HG03066 (cell line): ENCODE measurements around the gene PAPPA2.

Source experiments
- ATAC-seq: cut with Tn5 transposase; IDR thresholded peaks from one replicate; pipeline ENCODE4 v1.9.1; 2021; ENCODE audit warnings: low read depth; ENCODE audit not compliant: unreplicated experiment

PAPPA2 gene

DNA sequence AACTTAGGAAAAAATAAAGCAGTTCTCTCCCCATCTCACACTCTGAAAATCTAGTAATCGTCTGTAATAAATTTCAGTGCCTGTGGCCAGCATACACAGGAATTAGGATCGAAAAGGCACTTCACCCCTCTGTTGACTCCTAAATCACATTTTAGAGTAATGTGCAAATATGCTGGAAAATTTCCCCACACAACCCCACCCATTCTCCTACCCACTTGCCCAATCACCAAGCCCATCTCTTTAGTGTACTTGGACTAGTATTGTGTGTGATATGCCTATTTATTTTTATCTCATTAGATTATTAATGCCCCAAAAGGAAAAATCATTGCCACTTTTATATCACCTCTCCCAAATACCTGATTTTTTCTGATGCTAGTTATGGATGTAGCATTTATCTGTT lies 378.3 kb downstream of the PAPPA2 start:
- no peak for ATAC-seq

- no peak for ATAC-seq
These were observed 380.6 kb downstream of the PAPPA2 start for GRCh38 chr1:176843352-176844297.

DNA sequence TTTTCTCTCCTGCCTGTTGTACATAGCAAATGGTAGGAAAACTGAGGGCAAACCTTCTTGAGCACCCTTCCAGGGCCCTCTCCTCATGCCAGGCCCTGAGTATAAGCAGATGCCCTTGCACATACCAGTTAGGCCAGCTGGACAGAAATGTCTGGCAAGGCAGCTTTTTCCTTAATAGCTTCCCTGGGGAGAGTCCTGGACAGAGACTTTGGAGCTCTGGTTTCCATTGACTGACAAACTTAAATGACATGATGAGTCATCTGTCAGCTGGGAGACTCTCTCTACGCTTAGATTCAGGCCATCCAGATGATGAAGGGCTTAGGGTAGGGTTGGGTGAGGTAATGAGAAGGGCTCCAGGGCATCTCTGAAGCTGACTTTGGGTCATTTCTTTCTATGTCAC lies 384.1 kb downstream of the PAPPA2 start:
- no peak for ATAC-seq

DNA sequence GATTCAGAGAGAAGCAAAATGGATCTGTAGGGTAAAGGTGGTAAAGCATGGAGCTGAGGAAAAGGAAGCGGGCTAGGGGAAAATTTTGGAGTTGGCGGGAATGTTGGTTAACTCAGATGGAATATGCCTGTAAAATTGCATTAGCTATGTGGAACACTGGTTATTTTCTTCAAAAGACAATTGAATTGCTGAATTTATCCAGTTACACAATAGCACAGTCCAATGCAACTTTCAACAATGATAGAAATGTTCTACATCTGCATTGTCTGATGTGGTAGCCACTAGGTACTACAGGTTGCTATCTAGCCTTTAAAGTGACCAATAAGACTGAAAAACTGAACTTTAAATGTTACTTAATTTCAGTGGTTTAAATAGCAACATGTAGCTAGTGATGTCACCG lies 386.3 kb downstream of the PAPPA2 start:
- no peak for ATAC-seq

- ATAC-seq, result no peak
These were observed 387.9 kb downstream of the PAPPA2 start for GRCh38 chr1:176850871-176851270.

DNA sequence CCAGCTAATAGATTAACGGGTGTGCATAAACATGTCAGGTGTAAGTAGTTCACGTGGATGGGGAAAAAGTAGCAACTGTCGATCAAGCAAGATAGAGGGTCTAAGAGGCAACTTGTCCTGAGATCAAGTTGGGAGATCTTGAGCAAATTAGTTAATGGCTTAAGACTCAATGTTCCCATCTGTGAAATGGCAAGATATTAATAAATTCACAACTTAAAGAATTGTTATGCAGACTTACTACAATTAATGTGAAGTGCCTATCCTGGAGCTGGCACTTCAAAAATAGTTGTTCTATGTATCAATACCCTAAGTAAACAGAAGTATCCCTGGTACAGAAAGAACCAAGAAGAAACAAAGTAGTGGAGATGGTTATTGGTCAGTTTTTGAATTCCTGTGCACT lies 389.1 kb downstream of the PAPPA2 start:
- ATAC-seq, result no peak

DNA sequence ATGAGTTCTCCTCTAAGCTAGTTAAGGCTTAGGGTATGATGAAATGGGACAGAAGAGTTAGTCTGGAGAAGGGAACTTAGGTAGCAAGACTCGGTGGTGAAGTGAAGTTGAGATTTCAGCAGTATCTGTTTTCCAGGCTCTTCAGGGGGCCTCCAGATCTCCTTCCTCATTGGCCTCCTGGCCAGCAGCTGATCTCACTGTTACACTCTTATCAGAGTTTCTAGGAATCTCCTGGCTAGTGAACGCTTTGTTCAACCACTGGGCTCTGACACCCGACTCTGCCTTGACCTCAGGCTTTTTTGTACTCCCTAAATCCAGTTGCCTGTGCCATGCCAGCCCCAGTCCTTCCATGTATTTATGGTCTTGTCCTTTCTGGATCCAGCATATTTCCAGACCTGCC lies 390.5 kb downstream of the PAPPA2 start:
- ATAC-seq, result no peak

DNA sequence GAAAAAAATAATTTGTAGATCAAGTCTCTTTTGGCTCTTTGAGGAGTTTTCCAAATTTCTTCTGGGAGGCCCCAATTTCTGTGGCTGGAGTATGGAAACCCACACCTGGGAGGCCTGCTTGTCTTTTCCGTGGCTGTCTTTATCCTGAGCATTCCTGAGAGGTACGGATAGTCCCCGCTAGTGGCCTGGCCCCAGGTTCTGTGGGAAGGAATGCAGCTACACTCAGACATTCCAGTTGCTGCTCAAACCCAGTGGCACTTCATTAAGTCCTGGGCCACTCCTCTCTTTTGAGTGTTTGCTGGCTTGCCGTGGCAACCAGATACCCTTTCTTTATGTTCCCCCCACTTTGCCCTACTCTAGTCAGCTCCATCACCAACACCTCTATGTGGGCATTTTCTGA lies 391.1 kb downstream of the PAPPA2 start:
- ATAC-seq, result no peak

DNA sequence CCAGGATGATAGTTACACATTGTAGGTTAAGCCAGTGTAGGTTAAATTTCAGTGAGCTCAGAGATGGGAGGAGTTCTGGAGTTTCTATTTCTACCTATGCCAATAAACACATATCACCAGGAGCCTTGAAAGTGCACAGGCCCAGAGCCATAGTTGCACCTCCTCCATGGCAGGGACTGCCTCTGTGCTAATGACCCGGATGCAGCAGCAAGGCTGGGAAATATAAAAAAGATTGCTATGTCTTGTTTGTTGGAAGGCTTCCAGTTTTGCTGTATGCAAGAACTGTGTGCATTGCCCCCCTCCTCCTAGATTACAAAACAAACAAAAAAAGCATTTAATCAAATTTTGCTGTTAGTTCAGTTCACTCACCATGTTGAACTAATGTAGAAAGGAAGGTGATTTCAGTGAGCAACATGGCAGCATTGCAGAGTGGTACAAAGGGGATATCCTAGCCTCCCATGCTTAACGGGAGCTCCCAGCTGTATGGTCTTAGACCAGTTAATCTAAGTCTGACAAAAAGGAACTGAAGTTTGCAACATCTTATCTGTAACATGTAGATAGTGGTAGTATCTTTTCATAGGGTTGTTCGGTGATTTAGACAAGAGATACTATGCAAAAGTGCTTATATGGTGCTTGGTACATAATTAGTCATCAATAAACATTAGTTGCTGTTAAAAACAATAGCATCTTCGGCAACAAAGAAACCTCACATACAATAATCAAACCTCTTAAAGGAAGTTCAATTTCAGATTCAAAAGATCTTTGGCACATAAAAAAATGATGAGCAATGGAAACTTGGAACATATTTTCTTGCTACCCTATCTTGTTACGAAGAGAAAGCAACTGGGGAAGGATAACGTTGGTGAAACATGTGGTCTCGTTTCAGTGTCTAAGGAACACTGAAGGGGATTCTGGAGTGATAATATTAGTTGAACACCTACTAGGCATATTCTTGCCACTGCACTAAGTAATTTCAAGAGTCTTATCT lies 392.1 kb downstream of the PAPPA2 start:
- no peak for ATAC-seq

GRCh38 chr1:176857632-176858031 lies 394.7 kb downstream of the PAPPA2 start:
- ATAC-seq, result no peak

GRCh38 chr1:176858433-176858916 lies 395.5 kb downstream of the PAPPA2 start:
- ATAC-seq, result no peak

DNA sequence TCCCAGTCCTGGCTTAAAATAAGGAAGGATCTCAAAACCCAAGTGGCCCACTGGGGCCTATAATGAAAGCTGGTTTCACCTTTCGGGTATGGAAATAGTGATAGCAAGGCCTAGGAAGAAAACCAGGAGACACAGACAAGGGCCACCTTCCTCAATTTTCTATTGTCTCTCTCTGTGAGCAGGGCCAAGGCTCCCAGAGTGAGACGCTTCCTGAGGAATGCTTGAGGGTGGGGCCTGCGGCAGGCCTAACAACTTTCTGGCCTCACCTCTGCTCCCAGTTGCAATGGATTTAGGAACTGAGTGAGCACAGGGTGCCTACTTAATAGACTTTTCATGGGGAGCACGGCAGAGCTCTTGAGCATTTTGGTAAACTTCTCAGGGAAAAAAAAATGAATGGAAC lies 400.6 kb downstream of the PAPPA2 start:
- ATAC-seq, result no peak

DNA sequence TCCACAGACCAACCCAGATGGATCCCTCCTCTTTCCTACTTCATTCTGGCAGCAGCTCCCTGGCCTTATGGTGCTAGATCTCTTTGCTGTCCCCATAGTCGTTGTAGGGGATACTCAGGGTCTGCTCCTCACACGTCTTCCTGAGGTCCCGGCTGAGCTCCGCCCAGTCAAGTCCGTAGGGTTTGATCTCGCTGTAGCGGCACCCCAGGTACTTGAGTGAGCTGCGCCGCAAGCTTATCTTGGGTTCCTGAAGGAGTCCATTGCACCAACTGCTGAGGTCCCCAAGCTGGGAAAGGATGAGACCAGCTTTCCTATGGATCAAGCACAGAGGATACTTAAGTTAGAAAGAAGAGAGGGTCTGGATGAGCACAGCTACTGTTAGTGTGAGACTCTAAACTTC lies 401.2 kb downstream of the PAPPA2 start:
- ATAC-seq, result no peak

DNA sequence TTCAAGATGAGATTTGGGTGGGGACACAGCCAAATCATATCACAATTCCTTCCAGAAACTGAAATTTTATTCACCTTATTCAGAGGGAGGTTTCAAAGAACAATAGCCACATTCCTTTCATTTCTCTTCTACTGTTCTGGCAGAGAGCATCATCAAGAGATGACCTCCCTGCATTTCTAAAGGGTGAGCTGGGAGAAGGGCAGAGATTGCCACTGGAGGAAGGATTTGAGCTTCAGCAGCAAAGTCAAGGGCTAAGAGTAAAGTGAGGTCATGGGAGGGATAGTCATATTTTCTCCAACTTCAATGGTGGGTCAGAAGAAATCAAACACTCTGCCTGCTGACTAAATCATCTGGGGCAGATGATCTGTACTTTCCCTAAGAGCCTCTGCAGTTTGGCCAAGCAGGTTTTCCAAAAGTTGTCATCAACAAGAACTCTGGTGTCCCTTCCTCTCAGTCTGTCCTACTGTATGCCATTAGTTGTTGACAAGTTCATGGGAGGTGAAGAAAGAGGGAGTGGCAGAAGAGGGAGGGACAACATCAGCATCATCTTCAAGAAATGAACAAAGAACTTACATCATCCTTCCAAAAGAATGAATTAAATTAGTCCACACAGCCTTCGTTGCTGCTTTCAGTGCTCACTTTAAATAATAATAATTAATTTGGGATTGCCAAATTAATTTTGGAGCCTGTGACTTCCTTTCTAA lies 403.2 kb downstream of the PAPPA2 start:
- ATAC-seq, result no peak

GRCh38 chr1:176869577-176869976 lies 406.6 kb downstream of the PAPPA2 start:
- no peak for ATAC-seq

DNA sequence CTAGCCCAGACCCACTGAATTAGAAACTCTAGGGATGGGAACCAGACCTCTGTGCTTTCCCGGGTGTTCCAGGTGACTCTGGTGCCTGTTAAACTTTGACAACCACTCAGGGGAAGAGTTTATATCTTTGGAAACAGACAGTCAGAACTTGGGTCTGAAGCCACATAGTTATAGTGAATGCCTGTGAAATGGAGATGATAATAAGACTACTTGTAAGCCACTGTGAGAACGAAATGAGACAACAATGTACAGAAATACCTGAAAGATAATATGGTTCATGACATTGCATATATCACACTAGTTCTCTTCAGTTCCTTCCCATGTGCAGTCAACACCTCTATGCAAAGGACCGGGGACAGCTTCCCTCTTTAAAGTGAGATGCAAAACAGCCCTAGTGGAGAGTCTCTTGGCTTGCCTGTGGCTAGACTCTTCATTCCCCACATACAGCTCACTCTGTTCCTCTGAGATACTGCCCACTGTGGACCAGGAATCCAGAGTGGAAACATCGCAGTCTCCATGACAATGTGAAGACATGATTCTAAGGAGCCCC lies 414.1 kb downstream of the PAPPA2 start:
- ATAC-seq, result no peak

- ATAC-seq, result no peak
These were observed 414.6 kb downstream of the PAPPA2 start for GRCh38 chr1:176877557-176877956.

GRCh38 chr1:176878750-176879536 lies 416.0 kb downstream of the PAPPA2 start:
- ATAC-seq, result no peak

DNA sequence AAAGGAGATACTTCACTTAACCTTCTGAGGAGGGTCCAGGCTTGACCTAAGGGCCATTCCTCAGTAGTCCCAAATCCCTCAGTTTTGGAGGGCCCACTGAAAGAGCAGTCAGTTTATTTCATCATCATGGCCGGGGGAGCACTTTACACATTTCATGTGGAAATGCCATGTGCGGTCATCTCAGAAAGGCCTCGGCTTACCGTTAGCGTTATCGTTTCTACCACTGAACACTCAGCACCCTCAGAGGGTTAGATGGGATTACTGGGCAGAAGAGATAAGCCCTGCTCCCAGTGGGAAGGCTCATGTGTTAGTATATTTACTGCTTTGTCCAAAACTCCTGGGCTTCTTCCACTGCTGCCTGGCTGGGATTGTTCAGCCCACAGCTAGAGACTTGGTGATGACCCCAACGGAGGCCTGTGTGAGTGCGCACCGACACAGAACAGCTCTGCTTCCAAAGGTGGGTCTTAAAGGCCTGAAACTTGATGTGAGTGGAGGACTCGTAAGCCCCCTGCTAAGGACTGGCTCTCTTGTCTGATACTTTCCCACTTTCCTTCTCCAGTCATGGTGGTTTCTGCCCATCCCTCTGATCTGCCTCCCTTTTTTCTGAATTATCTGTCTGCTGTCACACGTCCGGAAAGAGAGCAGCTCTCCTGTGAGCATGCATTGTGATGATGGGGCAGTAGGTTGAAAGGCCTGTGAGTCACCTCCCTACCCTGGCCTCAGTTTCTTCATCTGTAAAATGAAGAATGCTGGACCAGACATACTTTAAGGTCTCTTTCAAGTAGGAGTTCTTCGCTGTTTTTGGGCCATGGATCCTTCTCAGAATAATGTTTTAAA lies 417.0 kb downstream of the PAPPA2 start:
- no peak for ATAC-seq
